CD4-positive, alpha-beta T cell treated with Interleukin-21 for 1 hour (primary cell): ENCODE results near the gene PAXX.
A peak's percentile ranks its signal among the peaks of the same experiment; 100 is the strongest.
"Not testable (repeated sequence)": the region's sequence is repeated elsewhere in the genome, so short reads cannot be mapped to it uniquely, and the experiment has no call there.

ENCODE experiments used
- DNase-seq: peaks from one replicate; pipeline ENCODE4 v3.0.0-alpha.2; 2020

Gene PAXX

DNA sequence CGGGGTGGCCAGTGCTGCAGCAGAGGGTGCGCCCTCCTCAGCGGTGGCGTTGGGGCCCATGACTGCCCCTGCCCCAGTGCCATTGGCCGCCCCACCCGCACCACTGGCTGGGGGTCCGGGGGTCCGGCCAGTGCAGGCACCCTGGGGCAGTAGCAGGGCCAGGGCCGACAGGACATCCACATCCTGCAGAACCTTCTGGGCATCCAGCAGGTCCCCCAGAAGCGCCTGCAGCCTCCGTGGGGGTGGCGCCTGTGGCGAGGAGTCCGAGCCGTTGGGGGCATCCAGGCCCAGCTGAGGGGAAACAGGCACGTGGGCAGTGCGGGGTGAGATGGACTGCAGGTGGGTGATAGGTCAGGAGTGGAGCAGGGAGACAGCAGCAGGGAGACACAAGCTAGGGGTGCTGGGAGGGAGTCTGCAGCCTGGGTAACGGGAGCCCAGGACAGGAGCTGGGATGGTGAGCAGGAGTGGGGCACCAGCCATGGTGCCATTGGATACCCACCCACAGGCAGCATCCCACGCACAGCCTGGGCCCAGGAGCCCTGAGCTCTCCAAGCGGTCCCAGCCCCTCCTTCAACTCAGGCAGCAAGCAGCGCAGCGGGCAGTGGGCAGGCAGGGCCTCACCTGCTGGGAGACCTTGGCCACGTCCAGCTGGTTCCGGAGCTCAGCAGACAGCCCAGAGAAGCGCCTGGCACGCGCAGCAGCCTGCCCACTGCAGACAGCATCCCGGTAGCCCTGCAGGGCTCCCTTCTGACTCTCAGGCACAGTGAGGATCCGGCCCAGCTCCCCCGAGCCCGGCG, 28.7 kb downstream of the PAXX start:
- no peak for DNase-seq

DNA sequence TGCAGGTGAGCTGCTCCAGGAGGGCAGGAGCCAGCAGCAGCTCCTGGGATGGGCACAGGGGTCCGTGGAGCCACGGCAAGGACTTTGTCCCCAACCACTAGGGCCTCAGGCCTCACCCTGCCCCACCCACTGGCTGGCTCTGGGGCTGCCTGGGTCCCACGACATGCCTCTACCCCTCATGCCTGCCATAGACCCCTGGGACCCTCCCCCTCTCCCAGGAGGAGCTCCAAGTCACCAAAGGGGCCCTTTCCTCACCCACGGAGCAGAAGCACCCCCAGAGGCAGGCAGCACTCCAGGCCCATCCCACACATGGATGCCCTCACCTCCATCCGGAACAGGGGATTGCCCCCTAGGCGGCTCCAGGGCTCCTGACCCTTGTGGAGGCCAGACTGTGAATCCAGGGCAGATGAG, 29.4 kb downstream of the PAXX start:
- no peak for DNase-seq

DNA sequence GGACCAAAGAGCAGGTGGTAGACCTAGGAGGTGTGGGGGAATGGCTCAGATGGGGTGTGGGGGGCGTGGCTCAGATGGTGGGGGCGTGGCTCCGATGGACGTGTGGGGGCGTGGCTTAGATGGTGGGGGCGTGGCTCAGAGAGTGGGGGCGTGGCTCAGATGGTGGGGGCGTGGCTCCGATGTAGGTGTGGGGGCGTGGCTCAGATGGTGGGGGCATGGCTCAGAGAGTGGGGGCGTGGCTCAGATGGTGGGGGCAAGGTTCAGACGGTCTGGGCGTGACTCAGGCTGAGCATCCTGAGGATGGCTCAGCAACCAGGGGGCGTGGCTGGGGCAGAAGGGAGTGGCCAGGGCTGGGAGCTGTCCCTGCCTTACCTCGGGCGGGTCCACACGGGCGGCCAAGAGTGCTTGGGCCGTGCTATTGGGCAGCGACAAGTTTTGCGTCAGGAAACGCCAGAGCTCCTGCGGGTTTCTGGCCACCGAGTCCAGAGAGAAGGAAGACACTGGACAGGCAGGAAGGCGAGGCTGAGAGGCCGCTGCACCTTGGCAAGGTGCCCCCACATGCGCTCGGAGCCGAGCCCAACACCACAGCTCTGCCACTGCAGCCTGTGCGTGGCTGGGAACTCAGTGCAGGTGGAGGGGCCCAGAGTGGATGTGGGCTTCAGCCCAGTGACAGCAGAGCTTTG, 29.9 kb downstream of the PAXX start:
- DNase-seq: peak; percentile 76

DNA sequence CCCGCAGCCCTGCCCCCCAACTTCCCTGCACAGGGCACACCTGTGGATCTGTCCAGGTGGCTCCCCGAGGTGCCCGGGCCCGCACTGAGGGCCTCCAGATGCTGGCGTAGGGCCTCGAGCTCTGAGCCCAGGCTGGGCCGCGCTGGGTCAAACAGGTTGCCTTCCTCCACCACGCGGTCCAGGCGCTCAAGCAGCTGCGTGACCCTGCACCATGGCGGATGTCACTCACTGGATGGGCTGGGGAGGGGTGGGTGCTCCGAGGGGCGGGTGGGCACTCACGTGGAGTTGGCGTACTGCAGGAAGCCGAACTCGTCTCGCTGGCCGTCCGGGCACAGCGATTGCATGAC, 30.4 kb downstream of the PAXX start:
- DNase-seq: no peak

DNA sequence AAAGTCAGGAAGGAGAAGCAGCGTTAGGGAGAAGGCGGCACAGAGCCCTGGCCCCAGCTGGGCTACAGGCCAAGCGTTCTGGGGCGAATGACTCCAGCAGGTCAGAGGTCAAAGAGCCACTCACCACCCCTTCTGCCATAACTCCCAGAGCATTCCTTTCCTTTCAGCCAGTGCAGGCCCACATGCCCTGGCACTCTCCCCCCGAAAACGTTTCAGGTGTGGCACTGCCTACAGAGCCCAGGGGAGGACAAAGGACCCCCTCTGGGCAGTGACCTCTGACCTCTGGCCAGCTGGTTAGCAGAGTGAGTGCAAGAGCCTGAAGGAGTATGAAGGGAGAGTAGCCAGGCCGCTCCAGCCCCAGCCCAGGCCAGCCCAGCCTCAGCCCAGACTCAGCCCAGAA, 30.9 kb downstream of the PAXX start:
- DNase-seq: no peak

DNA sequence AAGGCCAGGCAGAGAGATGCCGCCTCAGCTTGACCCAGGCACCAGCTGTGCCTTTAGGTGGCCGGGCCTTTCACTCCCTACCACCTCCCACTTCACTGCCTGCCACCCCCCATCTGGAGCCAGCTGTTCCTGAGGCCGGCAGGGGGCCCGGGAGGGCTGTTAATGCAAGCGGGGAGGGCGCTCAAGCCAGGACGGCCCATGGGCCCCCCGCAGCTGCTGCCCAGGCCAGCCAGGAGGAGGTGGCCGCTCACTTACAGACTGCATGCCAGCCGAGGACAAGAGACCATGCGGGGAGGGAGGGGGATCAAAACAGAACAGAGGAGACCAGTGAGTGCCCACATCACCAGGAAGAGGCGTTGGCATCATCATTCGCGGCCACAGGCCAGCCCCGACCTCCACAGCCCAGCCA, 31.4 kb downstream of the PAXX start:
- DNase-seq: no peak

DNA sequence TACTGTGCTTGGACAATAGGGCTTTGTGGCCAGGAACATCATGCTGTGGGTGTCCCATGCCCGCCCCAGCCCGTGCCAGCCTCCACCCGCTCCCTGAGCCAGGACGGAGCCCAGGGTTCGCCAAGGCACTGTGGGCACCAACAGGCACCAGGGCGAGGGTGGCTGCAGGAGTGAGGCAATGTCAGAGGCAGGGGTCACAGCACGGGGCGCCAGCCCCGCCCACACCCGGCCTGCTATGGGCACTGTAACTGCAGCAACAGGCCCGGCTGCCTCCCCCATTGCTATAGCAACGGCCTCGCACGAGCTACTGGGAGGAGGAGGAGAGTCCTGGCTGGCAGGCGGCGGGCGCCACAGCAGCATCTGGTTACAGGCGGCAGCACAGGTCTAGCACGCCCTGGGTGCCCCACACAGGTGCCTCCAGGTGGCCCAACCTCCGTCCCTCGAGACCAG, 33.3 kb downstream of the PAXX start:
- peak; percentile 28 for DNase-seq

DNA sequence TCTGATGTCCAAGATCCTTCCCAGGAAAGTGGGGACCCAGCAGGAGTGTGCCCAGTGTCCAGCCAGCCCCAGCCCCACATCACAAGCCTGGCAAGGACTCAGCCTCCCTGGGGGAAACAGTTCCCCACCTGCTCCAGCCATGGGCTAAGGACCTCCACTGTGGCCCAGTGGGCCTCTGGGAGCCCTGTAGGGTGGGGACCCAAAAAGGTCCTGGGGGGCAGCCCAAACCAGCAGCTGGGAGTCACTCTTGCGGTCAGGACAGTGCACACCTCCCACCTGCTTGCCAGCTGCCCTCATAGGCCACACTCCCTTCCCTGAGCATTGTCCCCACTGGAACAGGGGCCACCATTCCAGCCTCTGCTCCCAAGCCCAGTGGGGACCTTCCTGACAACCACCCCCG, 34.2 kb downstream of the PAXX start:
- DNase-seq: no peak

DNA sequence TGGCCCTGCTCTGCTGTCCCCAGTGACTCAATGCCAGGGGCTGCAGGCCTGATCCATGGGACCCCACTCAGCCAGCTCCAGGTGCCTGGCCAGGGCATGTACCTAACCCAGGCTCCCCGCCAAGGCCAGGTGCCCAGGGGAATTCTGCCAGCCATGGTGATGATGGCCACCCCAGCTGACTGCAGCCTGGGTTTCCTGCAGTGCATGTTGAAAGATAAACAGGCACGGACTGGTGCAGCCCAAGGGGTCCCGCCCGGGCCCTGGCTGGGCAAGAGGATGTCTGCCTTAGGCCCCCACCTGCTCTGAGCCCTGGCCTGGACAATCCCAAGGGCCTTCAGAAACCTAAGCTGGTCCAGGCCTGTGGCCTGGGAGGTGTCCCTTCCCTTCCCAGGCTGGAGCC, 34.6 kb downstream of the PAXX start:
- DNase-seq: no peak

DNA sequence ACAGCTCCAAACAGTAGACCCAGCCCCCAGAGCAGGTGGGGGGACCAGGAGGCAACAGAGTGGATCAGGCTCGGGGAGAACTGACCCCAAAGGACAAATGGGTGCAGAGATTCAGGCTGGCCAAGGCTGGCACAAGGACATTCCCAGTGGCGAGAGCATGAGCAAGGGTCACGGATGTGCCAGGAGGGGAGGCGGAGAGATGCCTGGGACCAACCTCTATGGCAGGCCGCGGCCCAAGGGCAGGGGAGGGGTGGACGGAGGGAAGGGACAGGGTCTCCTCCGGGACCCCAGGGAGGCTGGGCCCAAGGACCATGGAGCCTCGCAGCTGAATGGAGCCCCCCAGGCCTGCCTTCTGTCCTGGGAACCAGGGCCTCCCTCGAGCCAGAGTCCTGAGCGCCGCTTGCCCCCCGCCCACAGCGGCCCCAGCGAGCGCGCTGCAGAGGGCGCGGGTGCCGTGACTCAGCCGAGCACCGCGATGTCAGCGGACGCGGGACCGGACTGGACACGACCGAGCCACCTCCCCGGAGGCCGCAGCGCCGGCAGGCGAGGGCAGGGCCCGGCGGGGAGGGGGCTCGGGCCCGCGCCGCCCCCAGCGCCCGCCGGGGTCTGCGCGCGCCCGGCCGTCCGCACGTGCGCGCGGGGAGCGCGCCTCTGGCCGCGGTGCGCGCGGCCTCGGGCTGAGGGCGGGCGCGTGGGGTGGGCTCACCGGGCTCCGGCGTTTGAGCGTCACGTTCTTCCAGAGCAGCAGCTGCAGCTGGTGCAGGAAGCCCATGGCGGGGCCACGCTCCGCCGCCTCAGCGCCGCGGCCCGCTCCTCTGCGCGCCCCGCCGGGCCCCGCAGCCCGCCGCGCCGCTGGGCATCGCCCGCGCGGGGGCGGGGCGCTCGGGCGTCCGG, 35.4 kb downstream of the PAXX start, which contains the start of gene ABCA2:
ABCA2 (minus strand) TSS at position 869 of the 894 bp plus-strand sequence; CDS start at position 772, 97 bp downstream.
- DNase-seq: no peak

DNA sequence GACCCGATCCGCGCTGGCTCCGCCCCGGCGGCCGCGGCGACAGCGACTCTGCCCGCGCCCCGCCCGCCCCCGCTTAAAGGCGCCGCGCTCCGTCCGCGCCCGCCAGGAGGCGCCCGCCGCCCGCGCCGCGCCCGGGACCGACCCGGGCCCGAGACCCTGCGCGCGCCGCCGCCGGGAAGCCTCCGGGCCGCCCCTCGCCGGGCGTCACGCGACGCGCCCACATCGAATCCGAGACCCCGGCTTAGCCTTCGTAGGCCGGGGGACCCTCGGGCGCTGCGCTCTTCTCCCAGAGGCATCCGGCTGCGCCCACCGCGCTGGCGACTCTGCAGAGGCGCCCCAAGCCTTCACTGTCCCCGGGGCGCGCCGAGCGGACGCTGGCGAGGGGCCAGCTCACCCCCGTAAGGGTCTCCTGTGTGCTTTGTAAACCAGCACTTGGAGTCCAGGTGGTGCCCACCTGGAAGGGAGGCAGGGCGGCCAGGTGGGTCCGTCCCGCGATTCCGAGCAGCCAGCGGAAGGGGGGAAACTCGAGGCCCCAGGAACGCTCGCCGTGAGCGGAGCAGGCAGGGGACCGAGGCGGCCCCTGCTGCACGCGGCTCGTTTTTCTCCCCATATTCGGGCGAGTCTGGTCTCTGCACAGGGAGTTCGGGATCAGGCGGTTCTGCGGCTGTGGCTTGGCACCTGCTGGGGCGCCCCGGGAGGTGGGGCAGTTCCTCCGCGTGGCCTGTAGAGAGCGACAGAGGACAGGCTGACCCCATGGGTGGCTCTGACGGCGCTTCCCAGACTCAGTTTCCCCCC, 36.2 kb downstream of the PAXX start:
- DNase-seq: peak; percentile 76

DNA sequence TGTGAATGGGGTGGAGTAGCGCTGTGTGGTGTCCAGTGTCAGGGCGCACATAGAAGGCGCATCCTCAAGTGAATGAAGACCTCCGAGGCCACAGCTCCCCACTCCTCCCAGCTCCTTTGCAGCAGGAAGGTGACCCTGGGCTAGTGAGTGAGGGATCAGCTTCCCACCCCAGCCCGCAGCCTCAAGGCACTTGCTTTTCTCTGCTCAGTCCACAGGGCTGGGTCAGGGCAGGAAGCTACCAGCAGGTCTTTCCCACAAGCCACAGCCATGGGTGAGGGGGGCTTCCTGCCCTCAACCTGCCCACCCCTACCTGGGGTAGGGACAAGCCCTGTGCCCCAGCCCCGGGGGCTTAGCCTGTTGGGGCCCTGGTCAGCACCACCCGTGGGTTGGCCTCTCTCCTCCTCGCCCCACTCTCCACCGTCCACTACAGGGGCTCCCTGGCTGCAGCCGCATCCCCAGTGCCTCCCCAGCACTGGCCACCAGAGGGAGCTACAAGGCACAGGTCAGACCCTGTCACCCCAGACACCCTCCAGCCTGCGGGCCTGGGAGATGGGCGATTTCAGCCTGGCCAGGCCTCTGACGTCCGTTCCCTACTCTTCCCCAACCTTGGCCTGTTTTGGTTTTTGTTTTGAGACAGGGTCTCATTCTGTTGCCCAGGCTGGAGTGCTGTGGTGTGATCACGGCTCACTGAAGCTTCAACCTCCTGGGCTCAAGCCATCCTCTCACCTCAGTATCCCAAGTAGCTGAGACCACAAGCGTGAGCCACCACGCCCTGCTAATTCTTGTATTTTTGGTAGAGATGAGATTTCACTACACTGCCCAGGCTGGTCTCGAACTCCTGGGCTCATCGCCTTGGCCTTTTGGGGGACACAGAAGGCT, 37.1 kb downstream of the PAXX start:
- DNase-seq: peak; percentile 70

DNA sequence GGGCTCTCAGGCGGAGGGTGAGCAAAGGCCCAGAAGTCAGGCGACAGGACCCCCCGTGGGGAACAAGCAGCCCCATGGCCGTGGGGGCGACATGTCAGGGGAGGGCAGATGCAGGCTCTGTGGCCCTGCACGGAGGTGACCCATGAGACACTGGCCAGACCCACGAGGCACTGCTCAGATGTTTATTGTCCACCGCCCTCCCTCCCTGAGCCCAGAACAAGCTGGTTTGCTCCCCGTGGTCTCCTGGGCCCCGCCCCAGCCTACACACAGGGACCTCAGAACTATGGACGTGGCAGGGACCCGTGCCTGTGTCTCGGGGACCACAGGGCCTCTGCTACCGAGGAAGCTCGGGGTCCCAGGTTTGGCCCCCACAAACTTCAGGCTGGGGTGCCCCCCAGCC, 37.8 kb downstream of the PAXX start:
- no peak for DNase-seq

DNA sequence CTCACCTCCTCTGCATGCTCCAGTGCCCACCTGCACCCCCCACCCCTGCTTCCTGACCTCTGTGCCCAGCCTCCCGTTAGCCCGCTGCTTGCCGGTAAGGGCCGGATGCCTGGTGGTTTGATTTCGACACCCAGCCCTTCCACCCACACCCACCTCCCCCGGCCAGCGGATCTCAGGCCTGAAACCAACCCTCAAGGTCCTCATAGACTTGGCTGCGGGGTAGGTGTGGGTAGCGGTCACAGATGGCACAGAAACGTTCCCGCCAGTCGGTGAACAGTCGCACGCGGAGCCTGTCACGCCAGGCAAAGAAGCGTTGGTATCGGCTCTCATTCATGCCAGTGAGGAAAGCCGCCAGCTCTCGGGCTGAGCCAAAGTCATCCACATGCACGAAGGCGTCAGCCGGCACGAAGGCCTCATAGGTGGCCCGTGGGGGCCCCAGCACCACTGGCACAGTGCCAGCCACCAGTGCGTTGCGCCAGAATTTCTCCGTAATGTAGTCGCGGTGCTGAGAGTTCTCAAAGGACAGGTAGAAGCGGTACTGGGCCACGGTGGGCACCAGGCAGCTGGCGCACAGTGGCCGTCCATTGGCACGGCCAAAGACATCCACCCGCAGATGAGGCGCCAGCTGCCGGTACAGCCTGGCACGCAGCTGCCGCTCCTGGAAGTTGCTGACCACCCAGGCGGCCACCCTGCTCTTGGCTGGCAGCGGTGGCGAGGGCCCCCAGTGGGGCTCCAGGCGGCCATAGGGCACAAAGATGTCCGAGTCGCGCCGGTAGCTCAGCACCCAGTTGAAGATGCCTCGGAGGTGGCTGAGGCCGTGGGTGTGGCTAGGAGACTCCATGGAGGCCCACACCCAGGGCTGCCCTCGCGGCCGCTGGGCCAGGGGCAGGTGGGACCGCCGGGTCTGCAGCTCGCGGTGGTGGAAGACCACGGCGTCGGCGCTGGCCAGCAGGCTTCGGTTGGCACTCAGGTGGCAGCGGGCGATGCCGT, 38.6 kb downstream of the PAXX start:
- DNase-seq: peak; percentile 60

DNA sequence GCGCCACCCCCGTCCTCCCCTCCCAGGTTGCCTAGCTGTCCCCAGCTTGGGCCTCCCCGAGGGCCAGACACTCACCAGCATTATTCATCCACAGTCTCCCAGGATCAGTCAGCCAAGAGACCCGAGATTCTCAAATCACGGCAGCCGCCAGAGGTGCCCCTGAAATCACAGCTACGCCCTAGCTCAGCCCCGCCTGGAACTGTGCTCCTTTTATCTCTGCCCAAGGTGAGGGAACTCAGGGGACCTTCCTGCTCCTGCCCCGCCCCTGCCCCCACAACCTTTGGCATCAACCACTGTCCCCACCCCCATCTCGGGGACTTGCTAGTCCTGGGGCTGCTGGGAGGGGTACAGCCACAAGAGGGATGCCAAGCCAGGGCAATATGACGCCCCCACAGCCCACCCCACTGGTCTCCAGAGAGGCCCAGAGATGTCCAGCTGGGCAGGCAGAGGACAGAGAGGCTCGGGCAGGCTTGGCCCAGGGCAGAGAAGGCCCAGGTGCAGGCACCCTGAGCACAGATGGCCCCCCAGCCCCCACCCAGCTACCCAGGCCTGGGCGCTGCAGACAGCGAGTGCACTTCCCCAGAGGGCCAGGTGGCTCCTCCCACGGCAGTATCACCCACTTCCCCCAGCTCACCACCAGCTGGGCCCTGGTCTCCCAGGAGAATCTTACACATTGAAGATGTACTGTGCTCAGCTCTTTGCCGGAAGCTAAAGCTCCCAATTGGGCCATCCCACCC, 39.9 kb downstream of the PAXX start, which contains the start of gene FUT7:
FUT7 (minus strand) TSS at position 185 of the 737 bp plus-strand sequence; CDS start at position 88, 97 bp downstream.
- peak; percentile 56 for DNase-seq

DNA sequence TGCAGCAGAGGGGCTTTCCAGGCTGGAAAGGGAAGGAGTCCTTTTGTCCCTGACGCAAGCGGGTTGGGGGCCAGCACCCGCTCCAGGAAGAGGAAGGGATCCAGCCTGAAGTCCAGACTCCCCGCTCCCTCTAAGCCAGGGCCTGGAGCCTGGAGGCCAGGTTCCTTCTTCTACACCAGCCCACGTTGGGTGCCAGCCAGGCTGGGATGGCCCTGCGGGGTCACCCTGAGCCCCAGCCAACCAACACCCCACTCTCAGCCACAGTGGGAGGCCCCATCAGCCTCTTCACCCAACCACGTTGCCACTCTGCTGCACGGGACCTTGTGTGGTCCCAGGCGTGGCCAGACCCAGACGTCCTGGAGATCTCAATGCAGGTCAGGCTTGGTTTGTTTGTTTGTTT, 40.6 kb downstream of the PAXX start:
- peak; percentile 40 for DNase-seq

DNA sequence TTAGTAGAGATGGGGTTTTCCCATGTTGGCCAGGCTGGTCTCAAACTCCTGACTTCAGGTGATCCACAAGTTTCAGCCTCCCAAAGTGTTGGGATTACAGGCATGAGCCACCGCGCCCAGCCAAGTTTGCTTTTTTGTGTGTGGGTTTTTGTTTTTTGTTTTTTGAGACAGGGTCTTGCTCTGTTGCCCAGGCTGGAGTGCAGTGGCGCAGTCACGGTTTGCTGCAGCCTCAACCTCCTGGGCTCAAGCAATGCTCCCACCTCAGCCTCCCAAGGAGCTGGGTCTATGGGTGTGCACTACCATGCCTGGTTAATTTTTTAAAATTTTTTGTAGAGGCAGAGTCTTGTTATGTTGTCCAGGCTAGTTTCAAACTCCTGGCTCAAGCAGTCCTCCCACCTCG, 41.3 kb downstream of the PAXX start:
- not testable (repeated sequence) for DNase-seq

DNA sequence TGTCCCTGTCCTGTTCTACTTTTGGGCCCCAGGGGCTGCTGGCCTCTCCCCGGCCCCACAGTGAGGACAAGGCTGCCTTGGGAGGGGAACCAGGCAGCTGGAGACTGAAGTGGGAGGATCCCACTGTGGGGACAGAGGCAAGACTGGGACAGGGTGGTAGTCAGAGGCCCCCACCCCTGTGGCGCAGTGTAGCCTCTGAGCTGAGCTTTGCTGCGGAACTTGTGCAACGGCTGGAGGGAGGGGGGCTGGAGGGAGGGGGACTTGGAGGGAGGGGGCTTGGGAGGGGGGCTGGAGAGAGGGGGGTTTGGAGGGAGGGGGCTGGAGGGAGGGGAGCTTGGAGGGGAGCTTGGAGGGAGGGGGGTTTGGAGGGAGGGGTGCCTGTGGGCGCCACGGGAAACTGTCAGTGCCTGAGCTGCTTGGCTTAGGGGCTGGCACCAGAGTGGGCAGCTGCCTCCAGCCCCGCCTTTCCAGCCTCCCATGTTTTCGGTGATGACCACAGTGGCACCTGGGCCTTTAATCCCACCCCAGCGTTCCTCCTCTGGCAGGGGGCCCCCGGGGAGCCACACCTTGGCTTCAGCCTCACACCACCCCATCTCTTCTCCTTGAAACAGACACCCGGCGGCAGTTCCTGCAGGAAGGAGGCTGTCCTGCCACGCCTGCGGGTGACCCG, 42.0 kb downstream of the PAXX start:
- no peak for DNase-seq
